Stimulated activated CD8-positive, alpha-beta memory T cell treated with anti-CD3 and anti-CD28 coated beads, Interleukin-4, amount 100 ng/mL, for 48 hours (primary cell): ENCODE results near the gene BLCAP.
"Not testable (repeated sequence)": the region's sequence is repeated elsewhere in the genome, so short reads cannot be mapped to it uniquely, and the experiment has no call there.

Source experiments
- DNase-seq: peaks from one replicate; pipeline ENCODE4 v3.0.0-alpha.2; 2020

Gene BLCAP

DNA sequence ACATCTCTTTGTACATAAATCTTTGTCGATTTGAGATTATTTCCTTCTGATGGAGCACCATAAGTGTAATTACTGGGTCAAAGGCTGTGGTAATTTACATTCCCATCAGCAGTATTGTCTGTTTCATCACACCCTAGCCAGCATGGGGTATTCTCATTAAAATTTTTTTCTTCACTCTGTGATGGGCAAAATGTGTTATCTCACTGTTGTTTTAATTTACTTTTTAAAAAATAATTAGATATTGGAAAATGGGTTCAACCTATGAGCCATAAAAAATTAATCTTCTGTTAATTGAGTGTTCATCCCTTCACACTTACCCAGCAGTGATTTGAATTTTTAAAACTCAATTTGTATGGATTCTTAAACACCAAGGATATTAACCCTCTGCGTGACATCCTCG lies 50.6 kb downstream of the BLCAP start:
- DNase-seq, result no peak

GRCh38 chr20:37475252-37475651 lies 52.4 kb downstream of the BLCAP start:
- DNase-seq, result no peak

GRCh38 chr20:37474386-37474785 lies 53.3 kb downstream of the BLCAP start:
- no peak for DNase-seq

GRCh38 chr20:37473249-37474000 lies 54.3 kb downstream of the BLCAP start:
- DNase-seq, result no peak

- DNase-seq, result not testable (repeated sequence)
These were observed 55.2 kb downstream of the BLCAP start for GRCh38 chr20:37472435-37472834.

- no peak for DNase-seq
These were observed 55.9 kb downstream of the BLCAP start for GRCh38 chr20:37471741-37472235.

DNA sequence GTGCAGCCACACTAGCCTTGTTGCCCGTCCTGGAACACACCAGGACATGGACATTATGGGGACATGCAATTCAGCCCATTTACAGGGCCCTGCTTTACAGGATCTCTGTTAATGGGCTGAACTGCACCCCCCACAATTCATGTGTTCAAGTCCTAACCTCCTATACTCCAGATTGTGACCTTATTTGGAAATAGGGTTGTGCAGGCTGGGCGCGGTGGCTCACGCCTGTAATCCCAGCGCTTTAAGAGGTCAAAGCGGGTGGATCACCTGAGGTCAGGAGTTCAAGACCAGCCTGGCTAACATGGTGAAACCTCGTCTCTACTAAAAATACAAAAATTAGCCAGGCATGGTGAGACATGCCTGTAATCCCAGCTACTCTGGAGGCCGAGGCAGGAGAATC lies 57.5 kb downstream of the BLCAP start:
- DNase-seq, result not testable (repeated sequence)

DNA sequence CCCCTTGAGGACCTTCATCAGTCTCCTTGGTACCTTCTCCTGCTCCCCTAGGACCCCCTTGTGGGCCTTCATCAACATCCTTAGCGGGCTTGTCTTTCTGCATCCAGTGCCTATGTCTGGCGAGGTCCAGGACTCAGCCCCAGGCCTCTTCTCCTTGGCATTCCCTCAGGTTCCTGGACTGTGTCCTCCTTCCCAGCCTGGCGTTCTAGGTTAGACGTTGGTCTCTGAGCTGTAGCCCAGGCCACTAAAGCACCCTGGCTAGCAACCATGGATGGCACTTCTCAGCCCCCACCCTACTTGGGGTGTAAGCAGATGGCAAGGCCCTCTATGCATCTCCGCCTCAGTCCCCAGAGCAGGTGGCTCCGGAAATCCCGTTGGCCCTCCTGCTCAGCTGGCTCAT lies 58.1 kb downstream of the BLCAP start:
- DNase-seq, result no peak

- DNase-seq, result no peak
These were observed 58.8 kb downstream of the BLCAP start for GRCh38 chr20:37468886-37469285.
